ENCODE data around the gene PSD2.

Gene PSD2

DNA sequence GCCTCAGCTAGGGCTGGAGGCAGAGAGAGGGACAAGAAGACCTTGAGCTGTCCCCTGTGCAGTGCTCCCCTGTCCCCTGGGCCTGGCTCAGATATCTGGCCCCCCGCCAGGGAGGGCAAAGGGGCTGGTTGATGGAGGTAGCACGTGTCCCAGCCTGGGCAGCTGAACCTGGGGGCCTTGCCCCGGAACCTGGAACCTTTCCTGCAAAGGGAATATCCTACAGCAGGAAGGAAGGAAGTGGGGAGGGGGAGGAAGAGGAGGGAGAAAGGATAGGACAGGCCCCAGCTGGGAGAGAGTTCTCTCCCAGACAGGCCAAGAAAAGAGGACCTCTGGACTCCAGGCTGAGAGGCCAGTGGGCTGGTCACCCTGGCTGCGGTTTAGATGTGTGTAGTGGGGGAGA lies 27.6 kb upstream of the PSD2 start:
- Histone ChIP-seq H3K4me2 (no peak overlapping the region), H3K36me3 (ENCODE audit: insufficient read depth) (no peaks in the 10 kb centered on the region), H3K4me1 (ENCODE audit: low read depth, poor library complexity, severe bottlenecking) (no peaks in the 10 kb centered on the region), H4K20me1 (ENCODE audit: insufficient read depth) (no peaks in the 10 kb centered on the region), H3K27me3 (ENCODE audit: insufficient read depth, low read depth) (no peaks in the 10 kb centered on the region), H3K27ac (no peak overlapping the region), H3K79me2 (ENCODE audit: insufficient read depth, low read depth) (no peaks in the 10 kb centered on the region), H3K4me3 (IDR thresholded peaks at IDR 0.05; ENCODE audit: insufficient read depth, low read depth, low read length) (no peak overlapping the region), H3K9ac (no peak overlapping the region), H2AFZ (ENCODE audit: low read depth) (no peak overlapping the region)
- TF ChIP-seq, protein P1, sequence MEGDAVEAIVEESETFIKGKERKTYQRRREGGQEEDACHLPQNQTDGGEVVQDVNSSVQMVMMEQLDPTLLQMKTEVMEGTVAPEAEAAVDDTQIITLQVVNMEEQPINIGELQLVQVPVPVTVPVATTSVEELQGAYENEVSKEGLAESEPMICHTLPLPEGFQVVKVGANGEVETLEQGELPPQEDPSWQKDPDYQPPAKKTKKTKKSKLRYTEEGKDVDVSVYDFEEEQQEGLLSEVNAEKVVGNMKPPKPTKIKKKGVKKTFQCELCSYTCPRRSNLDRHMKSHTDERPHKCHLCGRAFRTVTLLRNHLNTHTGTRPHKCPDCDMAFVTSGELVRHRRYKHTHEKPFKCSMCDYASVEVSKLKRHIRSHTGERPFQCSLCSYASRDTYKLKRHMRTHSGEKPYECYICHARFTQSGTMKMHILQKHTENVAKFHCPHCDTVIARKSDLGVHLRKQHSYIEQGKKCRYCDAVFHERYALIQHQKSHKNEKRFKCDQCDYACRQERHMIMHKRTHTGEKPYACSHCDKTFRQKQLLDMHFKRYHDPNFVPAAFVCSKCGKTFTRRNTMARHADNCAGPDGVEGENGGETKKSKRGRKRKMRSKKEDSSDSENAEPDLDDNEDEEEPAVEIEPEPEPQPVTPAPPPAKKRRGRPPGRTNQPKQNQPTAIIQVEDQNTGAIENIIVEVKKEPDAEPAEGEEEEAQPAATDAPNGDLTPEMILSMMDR (conservative IDR thresholded peaks at IDR 0.05; ENCODE audit: low read depth, low read length): no peak

DNA sequence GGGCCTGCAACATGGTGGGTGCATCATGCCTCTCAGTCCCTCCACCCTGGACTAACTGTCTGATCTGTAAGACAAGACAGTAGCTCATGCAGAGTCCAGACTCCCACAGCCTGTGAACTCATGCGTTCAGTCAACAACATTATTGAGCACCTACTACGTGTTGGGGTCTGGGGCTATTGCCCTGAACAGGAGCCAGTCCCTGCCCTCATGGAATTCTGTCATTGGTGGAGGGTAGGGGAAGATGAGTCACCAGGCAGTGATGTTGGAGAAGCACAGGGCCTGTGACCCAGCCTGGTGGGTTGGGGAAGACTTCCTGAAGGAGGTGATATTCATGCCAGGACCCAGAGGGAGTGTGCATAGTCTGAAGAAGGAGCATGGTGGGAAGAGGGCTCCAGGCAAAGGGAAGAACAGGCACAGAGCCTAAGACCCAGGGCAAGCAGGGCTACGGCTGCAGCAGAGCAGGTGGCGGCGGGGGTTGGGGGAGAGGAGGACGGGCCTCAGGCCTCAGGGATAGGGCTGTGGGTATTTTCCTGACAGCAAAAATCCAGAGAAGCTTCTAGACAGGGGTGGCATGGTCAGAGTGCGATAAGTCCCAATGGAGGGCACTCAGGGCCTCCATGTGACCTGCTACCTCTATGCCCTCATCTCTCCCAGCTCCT lies 26.7 kb upstream of the PSD2 start:
- no peaks in the 10 kb centered on the region for H3K79me2 ChIP-seq (ENCODE audit: insufficient read depth, low read depth)
- H3K27me3 ChIP-seq (ENCODE audit: insufficient read depth, low read depth): no peaks in the 10 kb centered on the region
- H4K20me1 ChIP-seq (ENCODE audit: insufficient read depth): no peaks in the 10 kb centered on the region
- H3K4me2 ChIP-seq: no peak overlapping the region
- H2AFZ ChIP-seq (ENCODE audit: low read depth): no peak overlapping the region
- TF ChIP-seq, protein P1 (conservative IDR thresholded peaks at IDR 0.05; ENCODE audit: low read depth, low read length): no peak
- no peaks in the 10 kb centered on the region for H3K36me3 ChIP-seq (ENCODE audit: insufficient read depth)
- no peak overlapping the region for H3K4me3 ChIP-seq (IDR thresholded peaks at IDR 0.05; ENCODE audit: insufficient read depth, low read depth, low read length)
- no peak overlapping the region for H3K9ac ChIP-seq
- no peak overlapping the region for H3K27ac ChIP-seq
- no peaks in the 10 kb centered on the region for H3K4me1 ChIP-seq (ENCODE audit: low read depth, poor library complexity, severe bottlenecking)

DNA sequence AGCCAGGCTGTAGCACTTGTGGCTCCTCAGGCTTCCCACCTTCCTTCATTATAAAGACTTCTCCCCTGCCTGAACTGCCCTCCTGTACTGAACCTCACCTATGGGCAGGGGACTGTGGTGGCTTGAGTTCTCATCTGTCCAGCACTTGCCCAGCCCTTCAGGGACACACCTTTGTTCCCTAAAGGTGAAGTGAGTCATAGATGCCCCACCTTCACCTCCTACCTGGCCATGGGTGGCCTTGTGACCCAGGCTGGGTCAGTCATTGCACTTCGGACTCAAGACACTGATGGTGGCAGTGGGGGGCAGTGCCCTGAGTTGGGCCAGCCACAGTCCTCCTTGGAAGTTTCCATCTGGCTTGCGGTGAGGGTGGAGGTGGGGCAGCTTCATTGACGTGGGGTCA lies 26.1 kb upstream of the PSD2 start:
- Histone ChIP-seq H2AFZ (ENCODE audit: low read depth) (no peak overlapping the region), H3K79me2 (ENCODE audit: insufficient read depth, low read depth) (no peaks in the 10 kb centered on the region), H4K20me1 (ENCODE audit: insufficient read depth) (no peaks in the 10 kb centered on the region), H3K27me3 (ENCODE audit: insufficient read depth, low read depth) (no peaks in the 10 kb centered on the region), H3K27ac (no peak overlapping the region), H3K9ac (no peak overlapping the region), H3K4me3 (IDR thresholded peaks at IDR 0.05; ENCODE audit: insufficient read depth, low read depth, low read length) (no peak overlapping the region), H3K36me3 (ENCODE audit: insufficient read depth) (no peaks in the 10 kb centered on the region), H3K4me1 (ENCODE audit: low read depth, poor library complexity, severe bottlenecking) (no peaks in the 10 kb centered on the region), H3K4me2 (no peak overlapping the region)
- TF ChIP-seq, protein P1 (conservative IDR thresholded peaks at IDR 0.05; ENCODE audit: low read depth, low read length): no peak

DNA sequence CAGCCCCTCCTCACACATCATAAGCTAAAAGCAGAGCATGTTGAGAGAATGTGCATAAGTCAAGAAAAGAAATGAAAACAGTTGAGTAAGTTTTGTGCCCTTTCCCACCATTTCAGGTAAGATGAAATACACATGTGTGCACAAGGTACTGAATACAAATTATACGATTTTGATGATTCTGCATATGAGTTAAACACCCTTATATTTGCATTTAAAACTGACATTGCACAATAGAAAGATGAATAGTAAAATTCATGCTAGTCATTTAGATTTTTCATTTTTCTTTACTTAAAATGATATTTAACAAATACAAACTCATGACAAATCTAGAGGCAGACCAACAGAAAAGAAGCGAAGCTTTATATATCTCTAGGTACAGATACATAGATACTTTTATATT lies 24.9 kb upstream of the PSD2 start:
- H3K4me3 ChIP-seq (IDR thresholded peaks at IDR 0.05; ENCODE audit: insufficient read depth, low read depth, low read length): no peak overlapping the region
- no peaks in the 10 kb centered on the region for H3K79me2 ChIP-seq (ENCODE audit: insufficient read depth, low read depth)
- no peak overlapping the region for H3K27ac ChIP-seq
- no peak overlapping the region for H3K9ac ChIP-seq
- no peaks in the 10 kb centered on the region for H4K20me1 ChIP-seq (ENCODE audit: insufficient read depth)
- H3K4me2 ChIP-seq: no peak overlapping the region
- no peaks in the 10 kb centered on the region for H3K27me3 ChIP-seq (ENCODE audit: insufficient read depth, low read depth)
- no peak overlapping the region for H2AFZ ChIP-seq (ENCODE audit: low read depth)
- no peaks in the 10 kb centered on the region for H3K36me3 ChIP-seq (ENCODE audit: insufficient read depth)
- peaks cover 4% of the 10 kb centered on the region for H3K4me1 ChIP-seq (ENCODE audit: low read depth, poor library complexity, severe bottlenecking)
- TF ChIP-seq, protein P1 (conservative IDR thresholded peaks at IDR 0.05; ENCODE audit: low read depth, low read length): no peak

All from KMS-11 (cell line).